ENCODE results near the gene XXYLT1. TPM values are rescaled to one million over a fixed set of nuclear protein-coding genes. Genes with fewer than 3 reads are reported as not detected.
A peak's percentile ranks its signal among the peaks of the same experiment; 100 is the strongest.

XXYLT1 gene
- total RNA-seq, 1 experiment from 2014 or later, result 23.4 TPM

GRCh38 chr3:195269375-195270078 is 1.4 kb downstream of the XXYLT1 start:
- ATAC-seq (no peak), DNase-seq (ENCODE audit: low spot score) (no peak)
- ChIA-PET CTCF (interaction anchor here (1.1 to 3.4 kb wide), 11 partner anchors 8 to 598 kb away, joined by 3 to 49 read pairs (median 24); partner anchors contain the start of genes ACAP2, FAM43A, LSG1 and PPP1R2), POLR2A (interaction anchor here (1.2 to 2.6 kb wide), 3 partner anchors 9 to 582 kb away, joined by 3 to 8 read pairs (median 6); no protein-coding TSS in a partner anchor)
- Mint-ChIP-seq H3K4me1 (peaks cover 26% of the 10 kb centered on the region), H3K27me3 (ENCODE audit: low read depth) (no peaks in the 10 kb centered on the region), H3K27ac (no peak overlapping the region), H3K9me3 (no peaks in the 10 kb centered on the region), H3K4me3 (peak overlapping the region; percentile 84), H3K36me3 (peaks cover 7% of the 10 kb centered on the region)
- TF ChIP-seq IRF2 (CRISPR knock-in tag; IDR thresholded peaks at IDR 0.05; ENCODE audit: borderline replicate concordance, low read depth) (no peak), JAZF1 (CRISPR knock-in tag; IDR thresholded peaks at IDR 0.05) (no peak), RELA (CRISPR knock-in tag; IDR thresholded peaks at IDR 0.05; ENCODE audit: borderline replicate concordance) (no peak), JUN (CRISPR knock-in tag; IDR thresholded peaks at IDR 0.05) (no peak), GTF2I (CRISPR knock-in tag; conservative IDR thresholded peaks at IDR 0.05) (no peak), NR3C1 (CRISPR knock-in tag; conservative IDR thresholded peaks at IDR 0.05; ENCODE audit: low read depth) (no peak)
- TF ChIP-seq, protein P1, sequence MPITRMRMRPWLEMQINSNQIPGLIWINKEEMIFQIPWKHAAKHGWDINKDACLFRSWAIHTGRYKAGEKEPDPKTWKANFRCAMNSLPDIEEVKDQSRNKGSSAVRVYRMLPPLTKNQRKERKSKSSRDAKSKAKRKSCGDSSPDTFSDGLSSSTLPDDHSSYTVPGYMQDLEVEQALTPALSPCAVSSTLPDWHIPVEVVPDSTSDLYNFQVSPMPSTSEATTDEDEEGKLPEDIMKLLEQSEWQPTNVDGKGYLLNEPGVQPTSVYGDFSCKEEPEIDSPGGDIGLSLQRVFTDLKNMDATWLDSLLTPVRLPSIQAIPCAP (CRISPR knock-in tag; IDR thresholded peaks at IDR 0.05), result no peak

GRCh38 chr3:195268576-195269309 is 2.2 kb downstream of the XXYLT1 start:
- Mint-ChIP-seq H3K9me3 (no peaks in the 10 kb centered on the region), H3K27ac (no peak overlapping the region), H3K4me3 (peak overlapping the region; percentile 42), H3K27me3 (ENCODE audit: low read depth) (no peaks in the 10 kb centered on the region), H3K36me3 (peaks cover 7% of the 10 kb centered on the region), H3K4me1 (peaks cover 33% of the 10 kb centered on the region)
- no peak for ATAC-seq
- CTCF ChIA-PET, result interaction anchor here (3.4 kb wide), 1 partner anchor 8 kb away, joined by 47 read pairs; no protein-coding TSS in a partner anchor
- no peak for DNase-seq (ENCODE audit: low spot score)
- POLR2A ChIA-PET, result no interaction called here
- TF ChIP-seq, protein P2, sequence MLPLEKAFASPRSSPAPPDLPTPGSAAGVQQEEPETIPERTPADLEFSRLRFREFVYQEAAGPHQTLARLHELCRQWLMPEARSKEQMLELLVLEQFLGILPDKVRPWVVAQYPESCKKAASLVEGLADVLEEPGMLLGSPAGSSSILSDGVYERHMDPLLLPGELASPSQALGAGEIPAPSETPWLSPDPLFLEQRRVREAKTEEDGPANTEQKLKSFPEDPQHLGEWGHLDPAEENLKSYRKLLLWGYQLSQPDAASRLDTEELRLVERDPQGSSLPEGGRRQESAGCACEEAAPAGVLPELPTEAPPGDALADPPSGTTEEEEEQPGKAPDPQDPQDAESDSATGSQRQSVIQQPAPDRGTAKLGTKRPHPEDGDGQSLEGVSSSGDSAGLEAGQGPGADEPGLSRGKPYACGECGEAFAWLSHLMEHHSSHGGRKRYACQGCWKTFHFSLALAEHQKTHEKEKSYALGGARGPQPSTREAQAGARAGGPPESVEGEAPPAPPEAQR (CRISPR knock-in tag; IDR thresholded peaks at IDR 0.05), result no peak
- TF ChIP-seq ZNF425 (CRISPR knock-in tag; conservative IDR thresholded peaks at IDR 0.05) (no peak), EMX1 (CRISPR knock-in tag; IDR thresholded peaks at IDR 0.05) (no peak), JUN (CRISPR knock-in tag; IDR thresholded peaks at IDR 0.05) (no peak), NR2C2 (CRISPR knock-in tag; IDR thresholded peaks at IDR 0.05) (no peak), ATF1 (CRISPR knock-in tag; IDR thresholded peaks at IDR 0.05) (no peak)
- TF ChIP-seq, protein P3, sequence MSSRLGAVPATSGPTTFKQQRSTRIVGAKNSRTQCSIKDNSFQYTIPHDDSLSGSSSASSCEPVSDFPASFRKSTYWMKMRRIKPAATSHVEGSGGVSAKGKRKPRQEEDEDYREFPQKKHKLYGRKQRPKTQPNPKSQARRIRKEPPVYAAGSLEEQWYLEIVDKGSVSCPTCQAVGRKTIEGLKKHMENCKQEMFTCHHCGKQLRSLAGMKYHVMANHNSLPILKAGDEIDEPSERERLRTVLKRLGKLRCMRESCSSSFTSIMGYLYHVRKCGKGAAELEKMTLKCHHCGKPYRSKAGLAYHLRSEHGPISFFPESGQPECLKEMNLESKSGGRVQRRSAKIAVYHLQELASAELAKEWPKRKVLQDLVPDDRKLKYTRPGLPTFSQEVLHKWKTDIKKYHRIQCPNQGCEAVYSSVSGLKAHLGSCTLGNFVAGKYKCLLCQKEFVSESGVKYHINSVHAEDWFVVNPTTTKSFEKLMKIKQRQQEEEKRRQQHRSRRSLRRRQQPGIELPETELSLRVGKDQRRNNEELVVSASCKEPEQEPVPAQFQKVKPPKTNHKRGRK (CRISPR knock-in tag; IDR thresholded peaks at IDR 0.05; ENCODE audit: borderline replicate concordance), result no peak
- TF ChIP-seq, protein P4, sequence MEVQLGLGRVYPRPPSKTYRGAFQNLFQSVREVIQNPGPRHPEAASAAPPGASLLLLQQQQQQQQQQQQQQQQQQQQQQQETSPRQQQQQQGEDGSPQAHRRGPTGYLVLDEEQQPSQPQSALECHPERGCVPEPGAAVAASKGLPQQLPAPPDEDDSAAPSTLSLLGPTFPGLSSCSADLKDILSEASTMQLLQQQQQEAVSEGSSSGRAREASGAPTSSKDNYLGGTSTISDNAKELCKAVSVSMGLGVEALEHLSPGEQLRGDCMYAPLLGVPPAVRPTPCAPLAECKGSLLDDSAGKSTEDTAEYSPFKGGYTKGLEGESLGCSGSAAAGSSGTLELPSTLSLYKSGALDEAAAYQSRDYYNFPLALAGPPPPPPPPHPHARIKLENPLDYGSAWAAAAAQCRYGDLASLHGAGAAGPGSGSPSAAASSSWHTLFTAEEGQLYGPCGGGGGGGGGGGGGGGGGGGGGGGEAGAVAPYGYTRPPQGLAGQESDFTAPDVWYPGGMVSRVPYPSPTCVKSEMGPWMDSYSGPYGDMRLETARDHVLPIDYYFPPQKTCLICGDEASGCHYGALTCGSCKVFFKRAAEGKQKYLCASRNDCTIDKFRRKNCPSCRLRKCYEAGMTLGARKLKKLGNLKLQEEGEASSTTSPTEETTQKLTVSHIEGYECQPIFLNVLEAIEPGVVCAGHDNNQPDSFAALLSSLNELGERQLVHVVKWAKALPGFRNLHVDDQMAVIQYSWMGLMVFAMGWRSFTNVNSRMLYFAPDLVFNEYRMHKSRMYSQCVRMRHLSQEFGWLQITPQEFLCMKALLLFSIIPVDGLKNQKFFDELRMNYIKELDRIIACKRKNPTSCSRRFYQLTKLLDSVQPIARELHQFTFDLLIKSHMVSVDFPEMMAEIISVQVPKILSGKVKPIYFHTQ (CRISPR knock-in tag; IDR thresholded peaks at IDR 0.05), result no peak
- TF ChIP-seq, protein P5, sequence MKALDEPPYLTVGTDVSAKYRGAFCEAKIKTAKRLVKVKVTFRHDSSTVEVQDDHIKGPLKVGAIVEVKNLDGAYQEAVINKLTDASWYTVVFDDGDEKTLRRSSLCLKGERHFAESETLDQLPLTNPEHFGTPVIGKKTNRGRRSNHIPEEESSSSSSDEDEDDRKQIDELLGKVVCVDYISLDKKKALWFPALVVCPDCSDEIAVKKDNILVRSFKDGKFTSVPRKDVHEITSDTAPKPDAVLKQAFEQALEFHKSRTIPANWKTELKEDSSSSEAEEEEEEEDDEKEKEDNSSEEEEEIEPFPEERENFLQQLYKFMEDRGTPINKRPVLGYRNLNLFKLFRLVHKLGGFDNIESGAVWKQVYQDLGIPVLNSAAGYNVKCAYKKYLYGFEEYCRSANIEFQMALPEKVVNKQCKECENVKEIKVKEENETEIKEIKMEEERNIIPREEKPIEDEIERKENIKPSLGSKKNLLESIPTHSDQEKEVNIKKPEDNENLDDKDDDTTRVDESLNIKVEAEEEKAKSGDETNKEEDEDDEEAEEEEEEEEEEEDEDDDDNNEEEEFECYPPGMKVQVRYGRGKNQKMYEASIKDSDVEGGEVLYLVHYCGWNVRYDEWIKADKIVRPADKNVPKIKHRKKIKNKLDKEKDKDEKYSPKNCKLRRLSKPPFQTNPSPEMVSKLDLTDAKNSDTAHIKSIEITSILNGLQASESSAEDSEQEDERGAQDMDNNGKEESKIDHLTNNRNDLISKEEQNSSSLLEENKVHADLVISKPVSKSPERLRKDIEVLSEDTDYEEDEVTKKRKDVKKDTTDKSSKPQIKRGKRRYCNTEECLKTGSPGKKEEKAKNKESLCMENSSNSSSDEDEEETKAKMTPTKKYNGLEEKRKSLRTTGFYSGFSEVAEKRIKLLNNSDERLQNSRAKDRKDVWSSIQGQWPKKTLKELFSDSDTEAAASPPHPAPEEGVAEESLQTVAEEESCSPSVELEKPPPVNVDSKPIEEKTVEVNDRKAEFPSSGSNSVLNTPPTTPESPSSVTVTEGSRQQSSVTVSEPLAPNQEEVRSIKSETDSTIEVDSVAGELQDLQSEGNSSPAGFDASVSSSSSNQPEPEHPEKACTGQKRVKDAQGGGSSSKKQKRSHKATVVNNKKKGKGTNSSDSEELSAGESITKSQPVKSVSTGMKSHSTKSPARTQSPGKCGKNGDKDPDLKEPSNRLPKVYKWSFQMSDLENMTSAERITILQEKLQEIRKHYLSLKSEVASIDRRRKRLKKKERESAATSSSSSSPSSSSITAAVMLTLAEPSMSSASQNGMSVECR (CRISPR knock-in tag; IDR thresholded peaks at IDR 0.05; ENCODE audit: borderline replicate concordance), result no peak
- TF ChIP-seq, protein P6, sequence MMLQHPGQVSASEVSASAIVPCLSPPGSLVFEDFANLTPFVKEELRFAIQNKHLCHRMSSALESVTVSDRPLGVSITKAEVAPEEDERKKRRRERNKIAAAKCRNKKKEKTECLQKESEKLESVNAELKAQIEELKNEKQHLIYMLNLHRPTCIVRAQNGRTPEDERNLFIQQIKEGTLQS (CRISPR knock-in tag; conservative IDR thresholded peaks at IDR 0.05), result no peak

Data from WTC11 (cell line).